HG02852 (cell line): Measurements from ENCODE around the gene TUFM.
A peak's percentile ranks its signal among the peaks of the same experiment; 100 is the strongest.
"Not testable (repeated sequence)": the region's sequence is repeated elsewhere in the genome, so short reads cannot be mapped to it uniquely, and the experiment has no call there.

Experiments
- ATAC-seq: cut with Tn5 transposase; IDR thresholded peaks from one replicate; pipeline ENCODE4 v1.9.1; 2021; ENCODE audit warnings: mild to moderate bottlenecking, moderate library complexity; ENCODE audit not compliant: unreplicated experiment

Gene TUFM

GRCh38 chr16:28839004-28839639, 7.0 kb downstream of the TUFM start:
- no peak for ATAC-seq

- no peak for ATAC-seq
Observed at GRCh38 chr16:28838558-28838918, 7.6 kb downstream of the TUFM start.

GRCh38 chr16:28837672-28838557, 8.2 kb downstream of the TUFM start:
- no peak for ATAC-seq

GRCh38 chr16:28836761-28837064, 9.4 kb downstream of the TUFM start:
- no peak for ATAC-seq

- ATAC-seq = no peak
Observed at GRCh38 chr16:28835864-28836760, 10.0 kb downstream of the TUFM start.

GRCh38 chr16:28834873-28835863, 11.0 kb downstream of the TUFM start:
- no peak for ATAC-seq

- ATAC-seq = no peak
Observed at GRCh38 chr16:28834349-28834748, 11.8 kb downstream of the TUFM start.

- no peak for ATAC-seq
Observed at GRCh38 chr16:28830531-28830930, 15.6 kb downstream of the TUFM start.

- ATAC-seq = no peak
Observed at GRCh38 chr16:28829747-28830146, 16.4 kb downstream of the TUFM start.

- no peak for ATAC-seq
Observed at GRCh38 chr16:28826141-28826540, 20.0 kb downstream of the TUFM start.

- ATAC-seq = no peak
Observed at GRCh38 chr16:28824717-28824973, 21.5 kb downstream of the TUFM start.

- peak; percentile 46 for ATAC-seq
Observed at GRCh38 chr16:28823873-28824716, 22.1 kb downstream of the TUFM start.

GRCh38 chr16:28823291-28823872, 22.8 kb downstream of the TUFM start:
- ATAC-seq = peak; percentile 24

GRCh38 chr16:28822520-28823290, 23.4 kb downstream of the TUFM start, which contains the start of gene ATXN2L:
Gene ATXN2L, plus strand, starts transcription at chr16:28822999. Its CDS starts 261 bp downstream, at chr16:28823260.
- peak; percentile 44 for ATAC-seq

- no peak for ATAC-seq
Observed at GRCh38 chr16:28821874-28822519, 24.2 kb downstream of the TUFM start.

GRCh38 chr16:28820546-28820945, 25.6 kb downstream of the TUFM start:
- ATAC-seq = not testable (repeated sequence)

- ATAC-seq = no peak
Observed at GRCh38 chr16:28820016-28820415, 26.1 kb downstream of the TUFM start.
